Pulmonary artery endothelial cell (primary cell): Measurements from ENCODE around the gene PRLR. TPM values are rescaled to one million over a fixed set of nuclear protein-coding genes. Genes with fewer than 3 reads are reported as not detected.

Experiments used
- DNase-seq: peaks from one replicate; pipeline ENCODE4 v3.0.0-alpha.2; 2011; ENCODE audit warnings: low read depth, low spot score
- total RNA-seq: library from RNA; depleted of rRNA; stranded (reverse); fragments of >200 nt; gene quantifications from 2 replicates; pipeline ENCODE4 v1.2.3, GENCODE V29; 2014

The PRLR gene
- total RNA-seq, 1 donor from 2014 or later = not detected

- no peak for DNase-seq
Observed at GRCh38 chr5:35003018-35003957, 227.0 kb downstream of the PRLR start.

- no peak for DNase-seq
Observed at GRCh38 chr5:35002459-35002858, 227.8 kb downstream of the PRLR start.

- DNase-seq = no peak
Observed at GRCh38 chr5:35001842-35002241, 228.4 kb downstream of the PRLR start.

Other genes with a start within 250 kb of the PRLR start
- not detected in 2 replicates for gene AGXT2, start 182.5 kb downstream of the PRLR start, total RNA-seq